Activated CD4-positive, alpha-beta T cell treated with anti-CD3 and anti-CD28 coated beads, Interleukin-2, amount 50 U/mL, for 24 hours (primary cell): ENCODE data around the gene CHRDL2.

Experiments
- DNase-seq, 2 donors: peaks; one replicate each; pipeline ENCODE4 v3.0.0-alpha.2; 2020; ENCODE audit warnings: low read depth in 1 of 2, low spot score in 1 of 2

The CHRDL2 gene

DNA sequence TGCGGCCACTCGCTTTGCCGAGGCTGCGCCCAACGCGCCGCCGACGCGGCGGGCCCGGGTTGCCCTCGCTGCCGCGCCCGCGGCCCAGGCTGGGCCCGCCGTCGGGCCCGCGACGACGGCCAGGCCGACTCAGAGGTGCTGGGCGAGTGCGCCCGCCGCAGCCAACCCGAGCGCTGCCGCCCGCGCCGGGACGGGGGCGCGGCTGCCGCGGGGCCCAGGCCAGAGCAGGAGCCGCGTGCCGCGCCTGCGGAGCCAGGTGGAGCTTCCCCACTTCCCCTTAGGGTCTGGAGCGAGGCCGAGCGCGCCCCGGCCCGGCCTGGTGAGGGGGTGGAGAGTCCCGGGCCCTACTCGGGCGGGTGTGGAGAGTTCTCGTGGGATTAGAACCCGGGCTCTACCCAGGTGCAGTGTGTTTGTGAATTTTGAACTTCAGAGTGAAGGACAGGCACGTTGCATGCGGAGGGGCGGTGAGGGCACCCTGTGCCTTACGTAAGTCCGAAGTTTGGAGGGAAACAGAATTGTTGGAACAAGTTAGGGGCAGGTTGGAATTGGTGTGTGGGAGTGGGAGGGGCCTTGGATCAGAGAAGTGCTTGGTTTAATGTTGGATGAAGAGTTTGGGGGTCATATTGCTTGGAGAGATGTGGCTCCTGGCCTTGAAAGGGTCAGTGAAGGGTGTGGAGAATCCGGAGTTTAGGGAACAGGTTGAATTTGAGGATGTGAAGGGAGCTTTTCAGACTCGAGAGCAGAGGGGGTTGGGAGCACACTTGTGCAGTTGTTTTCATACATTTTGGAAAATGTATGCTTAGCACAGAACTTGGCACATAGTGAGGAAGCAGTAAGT, 18.1 kb upstream of the CHRDL2 start:
- DNase-seq, result peak; percentile 22 to 35

DNA sequence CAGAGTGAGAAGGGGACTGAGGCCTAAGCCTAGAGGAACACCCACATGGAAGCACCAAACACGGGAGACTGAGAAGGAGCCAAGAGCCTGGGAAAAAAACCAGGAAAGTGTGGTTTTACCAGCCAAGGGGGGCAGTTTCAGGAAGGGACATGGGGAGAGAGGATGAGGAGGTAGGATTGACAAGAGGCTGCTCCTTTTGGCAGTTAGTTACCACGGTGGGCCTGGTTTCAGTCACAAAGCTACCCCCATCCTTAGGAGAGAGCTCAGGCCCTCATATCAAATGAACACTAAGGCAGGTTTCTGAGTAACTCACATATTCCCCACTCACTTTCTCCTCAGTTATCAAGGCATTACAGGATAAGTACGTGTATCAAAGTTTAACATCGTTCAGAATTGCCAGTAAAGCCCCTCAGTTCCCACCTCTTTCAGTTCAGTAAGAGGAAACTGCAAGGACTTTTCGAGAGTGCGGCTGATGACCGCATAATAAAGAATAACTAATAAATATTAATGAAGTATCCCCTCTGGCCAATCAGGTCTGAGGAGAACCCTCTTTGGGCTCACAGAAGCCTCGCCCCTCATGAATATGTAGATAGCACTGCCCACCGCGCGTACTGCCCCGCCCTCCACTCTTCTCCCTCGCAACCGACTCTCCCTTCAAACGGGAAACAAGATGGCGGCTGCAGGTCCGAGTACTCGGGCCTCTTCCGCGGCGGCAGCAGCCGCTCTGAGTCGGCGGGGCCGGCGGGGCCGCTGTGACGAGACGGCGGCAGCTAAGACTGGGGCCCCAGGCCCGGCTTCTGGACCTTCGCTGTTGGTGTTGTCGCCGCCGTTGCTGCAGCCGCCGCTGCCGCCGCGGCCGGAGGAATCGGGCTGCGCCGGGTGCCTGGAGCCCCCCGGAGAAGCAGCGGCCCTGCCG, 17.2 kb upstream of the CHRDL2 start, which contains the start of gene RNF169:
Gene RNF169 (plus strand): TSS at position 639 of the 916 bp plus-strand sequence. CDS start 32 bp downstream, at position 671.
- peak; percentile 67 to 89 for DNase-seq

GRCh38 chr11:74746868-74747267, 15.6 kb upstream of the CHRDL2 start:
- DNase-seq, result no peak

GRCh38 chr11:74744277-74744676, 13.1 kb upstream of the CHRDL2 start:
- no peak for DNase-seq

GRCh38 chr11:74743640-74744039, 12.4 kb upstream of the CHRDL2 start:
- DNase-seq, result no peak

DNA sequence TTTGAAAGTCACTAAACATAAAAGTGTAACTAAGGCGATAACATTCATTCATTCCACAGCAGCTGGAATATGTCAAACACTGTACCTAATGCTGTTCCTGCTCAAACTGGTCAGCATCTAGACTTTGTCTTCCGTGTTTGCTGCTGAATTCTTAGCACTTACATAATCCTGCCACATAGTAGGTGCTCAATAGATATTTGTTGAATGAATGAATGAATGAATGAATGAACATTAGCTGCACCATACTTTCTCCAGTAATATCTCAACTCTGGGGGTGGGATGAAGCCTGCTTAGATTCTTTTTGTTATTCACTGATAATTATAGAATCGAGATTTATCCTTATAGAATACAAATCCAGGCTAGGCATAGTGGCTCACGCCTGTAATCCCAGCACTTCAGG, 10.8 kb upstream of the CHRDL2 start:
- no peak for DNase-seq

GRCh38 chr11:74739546-74740270, 8.5 kb upstream of the CHRDL2 start:
- DNase-seq, result peak in 1 of 2 donors; percentile 25

- DNase-seq, result no peak
Observed at GRCh38 chr11:74736031-74736430, 4.8 kb upstream of the CHRDL2 start.

- no peak for DNase-seq
Observed at GRCh38 chr11:74735365-74735928, 4.2 kb upstream of the CHRDL2 start.

GRCh38 chr11:74734559-74734925, 3.3 kb upstream of the CHRDL2 start:
- DNase-seq, result no peak

DNA sequence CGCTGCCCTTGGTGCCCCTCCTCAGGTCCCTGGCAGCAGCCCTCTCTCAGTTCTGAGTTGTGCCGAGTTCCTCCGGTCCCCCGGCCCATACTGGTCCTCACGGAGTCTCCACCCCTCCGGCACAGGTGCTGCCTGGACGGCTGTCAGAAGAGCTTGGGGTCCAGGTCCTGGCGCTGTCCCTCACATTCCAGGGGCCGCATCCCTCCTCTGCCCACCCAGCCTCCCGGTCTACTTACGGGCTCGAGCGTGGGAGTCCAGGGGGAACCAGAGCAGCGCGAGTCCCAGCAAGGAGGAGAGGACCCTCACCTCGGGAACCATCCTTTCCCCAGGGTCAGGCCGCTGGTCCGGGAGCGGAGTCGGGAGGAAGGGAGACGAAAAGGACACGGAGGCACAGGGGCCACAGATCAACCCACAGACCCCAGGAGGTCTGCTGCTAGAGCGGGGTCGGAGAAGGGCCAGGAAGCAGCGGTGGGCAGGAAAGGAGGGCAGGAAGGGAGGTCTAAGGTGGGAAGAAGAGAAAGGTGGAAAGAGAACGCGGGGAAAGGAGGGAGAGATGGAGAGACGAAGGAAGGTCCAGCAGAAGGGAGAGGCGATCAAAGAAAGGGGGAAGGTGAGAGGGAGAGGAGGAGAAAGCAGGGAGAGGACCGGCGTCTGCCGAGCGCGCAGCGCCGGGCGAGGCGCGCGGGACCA, 510 bp downstream of the CHRDL2 start:
- DNase-seq, result no peak

DNA sequence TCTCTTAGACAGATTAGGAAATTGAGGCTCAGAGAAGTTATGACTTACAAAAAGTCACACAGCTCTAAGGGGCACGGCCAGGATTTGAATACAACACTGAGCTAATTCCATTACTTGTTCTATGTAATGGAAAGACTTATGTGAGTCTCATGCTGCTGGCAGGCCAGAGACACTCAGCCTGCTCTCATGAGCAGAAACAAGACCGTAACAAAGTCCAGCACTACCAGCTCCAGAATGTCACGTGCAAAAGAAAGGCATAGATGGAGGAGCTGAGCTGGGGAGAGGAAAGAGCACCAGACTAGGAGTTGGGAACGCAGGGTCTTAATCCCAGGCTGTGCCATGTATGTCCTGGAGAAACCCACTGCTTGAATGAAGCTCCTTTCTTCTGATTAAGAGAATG, 1.8 kb downstream of the CHRDL2 start:
- no peak for DNase-seq

- DNase-seq, result peak in 1 of 2 donors; percentile 47
Observed at GRCh38 chr11:74726547-74727182, 4.6 kb downstream of the CHRDL2 start.

- no peak for DNase-seq
Observed at GRCh38 chr11:74725701-74726100, 5.5 kb downstream of the CHRDL2 start.

DNA sequence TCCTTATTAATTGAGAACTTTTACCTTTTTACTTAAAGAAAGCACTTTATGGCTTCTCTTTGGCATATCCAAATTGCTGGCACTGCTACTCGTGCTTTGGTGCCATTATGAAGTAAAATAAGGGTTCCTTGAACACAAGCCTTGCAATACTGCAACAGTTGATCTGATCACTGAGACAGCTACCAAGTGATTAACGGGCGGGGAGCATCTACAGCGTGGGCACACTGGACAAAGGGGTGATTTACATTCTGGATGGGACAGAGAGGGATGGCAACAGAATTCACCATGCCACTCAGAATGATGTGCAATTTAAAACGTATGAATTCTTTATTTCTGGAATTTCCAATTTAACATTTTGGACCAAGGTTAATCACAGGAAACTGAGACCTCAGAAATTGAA, 7.7 kb downstream of the CHRDL2 start:
- no peak for DNase-seq

DNA sequence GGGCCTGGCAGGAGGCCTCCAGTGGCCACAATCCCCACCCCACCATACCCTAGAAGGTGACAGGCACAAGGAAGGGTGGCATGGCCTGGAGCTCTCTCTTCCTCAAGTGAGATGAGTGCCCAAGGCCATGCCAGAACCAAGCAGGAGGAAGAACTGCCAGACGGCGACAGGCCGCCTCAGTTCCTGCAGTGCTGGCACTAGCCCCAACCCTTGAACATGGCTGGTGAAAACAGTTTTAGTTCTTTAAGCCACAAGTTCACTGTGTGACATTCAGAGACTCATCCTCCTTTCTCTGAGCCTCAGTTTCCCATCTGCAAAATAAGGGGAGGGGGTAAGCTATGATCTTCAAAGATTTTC, 9.8 kb downstream of the CHRDL2 start:
- DNase-seq, result no peak

DNA sequence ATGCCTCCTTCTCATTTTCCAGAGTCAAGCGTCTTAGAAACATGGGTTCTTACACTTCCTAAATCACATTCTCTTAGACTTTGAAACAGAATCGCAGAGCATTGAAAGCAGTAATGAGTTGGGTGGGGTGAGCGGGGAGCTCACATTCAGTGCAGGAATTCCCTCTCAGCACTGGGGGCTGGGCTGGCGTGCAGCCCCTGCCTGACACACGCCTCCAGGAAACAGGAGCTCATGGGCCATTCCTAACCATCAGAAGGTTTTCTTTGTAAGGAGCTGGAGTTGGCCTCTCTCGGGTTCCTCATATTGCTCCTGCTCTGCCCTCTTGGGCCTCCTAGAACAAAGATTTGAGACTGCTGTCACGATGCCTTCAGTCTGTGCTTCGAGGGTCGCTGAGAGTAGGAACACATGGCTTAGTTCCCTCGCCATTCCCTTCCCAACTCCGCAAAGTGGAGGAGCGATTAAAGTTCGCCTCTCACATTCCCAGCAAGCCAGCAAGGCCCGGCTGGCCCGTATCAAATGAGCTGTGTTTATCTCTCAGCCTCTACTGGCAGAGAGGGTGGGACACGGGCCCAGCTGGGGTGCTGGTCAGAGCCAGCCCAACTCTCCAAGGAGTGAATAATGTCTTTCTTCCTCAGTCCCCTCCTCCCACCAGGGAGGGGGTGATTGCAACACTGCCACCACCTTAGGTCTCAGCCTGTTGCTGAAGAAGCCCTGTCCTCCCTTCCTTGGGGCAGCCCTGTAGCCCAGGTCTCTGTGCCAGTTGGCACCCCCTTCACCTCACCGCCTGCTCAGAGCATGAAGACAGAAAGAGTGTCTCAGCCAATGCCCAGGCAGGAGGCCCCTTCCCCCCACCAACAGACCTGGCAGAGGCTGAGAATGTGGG, 10.4 kb downstream of the CHRDL2 start:
- no peak for DNase-seq

GRCh38 chr11:74719011-74719410, 12.2 kb downstream of the CHRDL2 start:
- no peak for DNase-seq
